CD4-positive, alpha-beta T cell treated with Interleukin-17A for 4 hours (primary cell): ENCODE results near the gene HTR3E.
"Not testable (repeated sequence)": the region's sequence is repeated elsewhere in the genome, so short reads cannot be mapped to it uniquely, and the experiment has no call there.

Source experiments
- DNase-seq: peaks from one replicate; pipeline ENCODE4 v3.0.0-alpha.2; 2020; ENCODE audit warnings: mixed read lengths

HTR3E gene

GRCh38 chr3:184117636-184118035 lies 20.8 kb downstream of the HTR3E start:
- no peak for DNase-seq

- not testable (repeated sequence) for DNase-seq
Observed at GRCh38 chr3:184121031-184121430, 24.2 kb downstream of the HTR3E start.

DNA sequence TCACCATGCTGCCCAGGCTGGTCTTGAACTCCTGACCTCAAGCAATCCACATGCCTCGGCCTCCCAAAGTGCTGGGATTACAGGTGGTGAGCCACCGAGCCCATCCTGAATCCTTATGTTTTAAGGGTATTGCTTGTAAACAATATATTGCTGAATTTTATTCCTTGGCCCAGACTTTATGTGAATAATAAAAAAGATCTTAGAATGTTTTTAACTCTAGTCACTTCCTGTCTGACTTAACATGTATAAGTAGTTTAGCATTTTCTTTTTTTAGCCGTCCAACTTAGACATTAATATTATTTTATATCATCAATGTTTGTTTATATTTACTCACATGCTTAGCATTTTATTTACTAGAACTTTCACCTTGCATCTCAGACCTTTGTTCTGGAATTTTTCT lies 29.1 kb downstream of the HTR3E start:
- no peak for DNase-seq

DNA sequence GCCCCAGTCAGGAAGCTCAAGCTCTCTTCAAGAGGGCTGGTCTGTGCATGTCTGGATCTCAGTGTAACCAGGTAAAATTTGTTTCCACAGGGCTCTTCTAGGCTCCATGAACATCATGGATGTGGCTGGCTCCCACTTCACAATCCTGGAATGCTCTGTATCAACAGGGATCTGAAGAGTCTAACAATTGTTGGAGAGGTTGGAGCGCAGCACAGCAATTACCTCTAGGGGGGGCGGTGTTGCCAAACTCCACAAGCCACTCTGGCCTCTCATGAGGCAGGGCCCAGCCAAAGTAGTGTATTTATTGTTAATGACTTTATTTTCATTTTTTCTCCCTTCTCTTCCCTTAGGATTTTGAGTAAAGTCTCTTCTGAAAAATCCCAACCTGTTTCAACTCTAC lies 32.1 kb downstream of the HTR3E start:
- peak; percentile 19 for DNase-seq

DNA sequence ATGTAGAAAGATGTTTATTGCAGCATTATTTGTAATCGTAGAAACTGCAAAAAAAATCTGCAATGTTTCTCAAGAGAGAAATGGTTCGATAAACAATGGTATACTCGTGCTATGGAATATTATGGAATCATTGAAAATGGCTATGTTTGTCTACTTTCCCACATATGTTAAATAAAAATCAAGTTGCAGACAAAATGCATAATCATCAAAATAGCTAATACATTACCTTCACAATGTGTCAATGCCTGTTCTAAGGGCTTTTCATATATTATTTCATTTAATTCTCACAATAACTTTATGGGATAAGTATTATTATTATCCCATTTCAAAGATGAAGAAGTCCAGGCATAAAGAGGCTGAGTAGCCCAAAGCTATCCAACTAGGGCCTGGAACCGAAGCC lies 36.1 kb downstream of the HTR3E start:
- DNase-seq, result no peak

- peak; percentile 62 for DNase-seq
Observed at GRCh38 chr3:184133840-184134745, 37.2 kb downstream of the HTR3E start.

DNA sequence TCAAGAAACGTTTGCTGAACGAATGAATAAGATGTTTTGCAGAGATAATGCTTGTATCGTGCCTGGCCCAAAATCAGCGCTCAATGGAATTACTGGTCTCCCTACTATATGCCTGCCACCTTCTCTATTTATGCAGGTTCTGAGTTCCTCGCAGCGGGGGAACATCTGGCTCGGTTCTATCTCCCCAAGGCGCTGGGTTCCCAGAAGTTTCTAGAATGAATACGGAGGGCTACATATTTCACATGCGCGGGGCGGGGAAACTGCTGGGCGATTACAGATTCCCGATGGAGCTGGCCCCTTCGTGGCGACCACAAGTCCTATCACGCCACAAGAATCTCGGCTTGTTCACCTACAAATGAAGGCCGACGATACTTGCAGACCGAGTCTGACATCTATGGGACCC lies 37.9 kb downstream of the HTR3E start:
- DNase-seq, result no peak

DNA sequence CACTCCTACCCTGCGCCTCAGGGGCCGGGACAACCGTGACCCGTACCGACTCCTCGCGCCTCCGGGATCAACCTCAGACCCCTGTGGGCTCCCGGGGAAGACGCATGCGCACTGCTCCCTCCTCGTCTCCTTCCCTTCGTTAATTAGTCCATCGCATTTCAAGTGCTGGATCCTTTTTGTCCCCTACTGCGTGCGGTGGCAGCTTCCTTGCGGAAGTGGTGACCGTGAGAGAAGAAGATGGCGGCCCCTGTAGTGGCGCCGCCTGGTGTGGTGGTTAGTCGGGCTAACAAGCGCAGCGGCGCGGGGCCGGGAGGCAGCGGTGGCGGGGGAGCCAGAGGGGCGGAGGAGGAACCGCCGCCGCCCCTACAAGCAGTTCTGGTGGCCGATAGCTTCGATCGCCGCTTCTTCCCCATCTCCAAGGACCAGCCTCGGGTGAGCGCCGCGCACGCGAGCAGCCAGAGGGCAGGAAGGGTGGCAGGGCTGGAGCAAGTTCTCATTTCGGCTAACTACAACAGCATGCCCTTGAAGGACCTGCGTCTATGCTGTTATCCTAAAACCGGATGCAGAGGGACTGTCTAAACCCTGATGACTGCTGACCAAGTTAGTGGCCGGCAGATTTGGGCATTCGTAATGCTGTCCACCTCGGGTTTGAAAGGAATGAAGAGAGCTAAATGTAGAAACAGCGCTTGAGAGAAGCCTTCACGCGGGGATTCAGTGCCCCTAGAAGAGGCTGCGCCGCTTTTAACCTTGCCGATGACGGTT lies 38.5 kb downstream of the HTR3E start, which contains the start of gene EIF2B5:
TSS of gene EIF2B5 (plus strand) at position 210 of the 762 bp plus-strand sequence. CDS start at position 238, 28 bp downstream.
- DNase-seq, result peak; percentile 90

DNA sequence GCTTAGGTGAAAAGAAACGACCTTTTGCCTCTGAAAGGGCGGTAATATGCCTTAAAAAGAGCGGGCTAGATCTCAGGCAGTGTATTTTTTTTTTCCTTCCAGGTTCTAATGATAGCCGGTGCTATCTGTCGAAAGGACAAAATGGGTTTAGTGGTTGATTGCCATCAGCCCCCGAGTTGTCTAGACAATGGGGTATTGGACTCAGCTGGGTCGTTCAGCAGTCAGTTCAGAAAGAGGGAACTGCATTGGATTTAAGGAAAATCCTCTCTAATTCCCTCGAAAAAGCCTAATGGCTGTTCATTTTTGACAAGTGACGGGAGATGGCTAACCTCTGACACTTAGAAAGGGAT lies 39.0 kb downstream of the HTR3E start:
- no peak for DNase-seq

- no peak for DNase-seq
Observed at GRCh38 chr3:184140436-184140835, 43.6 kb downstream of the HTR3E start.

DNA sequence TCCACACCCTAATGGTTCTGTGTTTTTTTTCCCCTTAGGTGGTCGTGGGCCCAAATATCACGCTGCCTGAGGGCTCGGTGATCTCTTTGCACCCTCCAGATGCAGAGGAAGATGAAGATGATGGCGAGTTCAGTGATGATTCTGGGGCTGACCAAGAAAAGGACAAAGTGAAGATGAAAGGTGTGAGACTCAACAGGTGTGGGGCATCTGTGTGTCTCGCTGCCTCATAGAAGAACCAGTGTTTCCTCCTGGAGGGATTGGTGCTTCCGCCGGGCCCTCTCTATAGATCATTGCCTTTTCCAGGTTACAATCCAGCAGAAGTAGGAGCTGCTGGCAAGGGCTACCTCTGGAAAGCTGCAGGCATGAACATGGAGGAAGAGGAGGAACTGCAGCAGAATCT lies 45.3 kb downstream of the HTR3E start:
- DNase-seq, result no peak

DNA sequence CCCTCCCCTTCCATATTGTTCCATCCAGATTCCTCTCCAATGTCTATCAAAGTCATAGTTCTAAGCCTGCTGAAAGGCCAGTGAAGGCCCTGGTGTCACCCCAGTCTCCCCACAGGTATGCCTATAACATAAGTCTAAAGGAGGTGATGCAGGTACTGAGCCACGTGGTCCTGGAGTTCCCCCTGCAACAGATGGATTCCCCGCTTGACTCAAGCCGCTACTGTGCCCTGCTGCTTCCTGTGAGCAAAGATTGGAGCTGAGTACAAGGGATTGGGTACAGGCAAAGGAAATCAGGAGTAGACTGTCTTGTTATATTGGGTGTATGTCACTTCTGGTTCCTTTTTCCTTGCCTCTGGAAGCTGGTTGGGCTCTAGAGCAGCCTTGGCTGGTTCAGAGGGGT lies 46.5 kb downstream of the HTR3E start:
- DNase-seq, result no peak

DNA sequence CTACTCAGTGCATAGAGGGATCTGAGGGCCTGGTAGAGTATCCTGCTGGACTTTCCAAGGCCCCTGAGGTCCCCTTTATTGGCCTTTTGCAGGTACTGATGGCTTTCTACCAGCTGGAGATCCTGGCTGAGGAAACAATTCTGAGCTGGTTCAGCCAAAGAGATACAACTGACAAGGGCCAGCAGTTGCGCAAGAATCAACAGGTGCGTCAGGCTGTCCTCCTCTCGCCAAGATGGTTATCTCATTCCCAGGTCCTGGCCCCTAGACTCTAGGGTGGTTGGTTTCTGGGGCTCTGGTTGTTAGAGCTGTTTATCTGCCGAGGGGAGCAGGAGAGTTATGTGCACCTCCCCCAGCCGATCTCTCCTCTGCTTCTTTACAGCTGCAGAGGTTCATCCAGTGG lies 47.6 kb downstream of the HTR3E start:
- DNase-seq, result no peak

DNA sequence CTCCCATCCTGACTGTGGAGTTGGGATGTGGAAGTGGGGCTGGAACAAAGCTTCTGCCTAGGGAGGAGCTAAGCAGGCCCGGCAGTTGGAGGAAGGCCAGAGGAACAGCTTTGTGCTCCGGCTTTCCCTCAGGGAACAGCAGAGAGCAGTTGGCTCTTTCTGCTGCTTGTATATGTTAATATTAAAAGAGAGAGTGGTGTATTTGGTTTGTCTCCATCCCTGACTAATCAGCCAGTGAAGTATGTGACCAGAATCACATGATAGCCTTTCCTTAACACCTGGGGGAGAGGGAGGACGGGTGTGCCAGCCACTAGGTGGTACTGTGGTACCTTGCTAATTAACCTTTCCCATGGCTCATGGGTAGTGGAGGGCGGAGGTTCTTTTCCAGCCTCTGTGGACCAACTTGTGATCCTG lies 48.3 kb downstream of the HTR3E start:
- DNase-seq, result peak; percentile 58

- DNase-seq, result no peak
Observed at GRCh38 chr3:184145751-184146270, 48.9 kb downstream of the HTR3E start.

DNA sequence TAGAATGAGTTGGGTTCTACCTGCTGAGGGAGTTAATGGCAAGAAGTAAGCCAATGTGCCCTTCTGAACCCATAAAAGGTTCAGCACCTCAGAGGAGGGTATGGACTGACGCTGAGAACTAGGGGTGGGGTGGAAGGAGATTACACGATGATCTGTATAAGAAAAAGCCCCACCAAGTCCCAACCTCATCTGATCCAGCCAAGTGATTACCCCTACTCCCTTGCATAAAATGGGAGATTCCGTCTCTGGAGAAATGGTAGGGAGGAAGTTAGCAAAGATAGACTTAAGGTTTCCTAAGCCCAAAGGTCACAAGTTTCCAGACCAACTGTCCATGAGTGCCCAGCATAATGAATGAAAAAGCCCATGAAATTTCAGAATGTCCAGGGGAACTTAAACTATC lies 51.2 kb downstream of the HTR3E start:
- no peak for DNase-seq

GRCh38 chr3:184149123-184149522 lies 52.3 kb downstream of the HTR3E start:
- no peak for DNase-seq

DNA sequence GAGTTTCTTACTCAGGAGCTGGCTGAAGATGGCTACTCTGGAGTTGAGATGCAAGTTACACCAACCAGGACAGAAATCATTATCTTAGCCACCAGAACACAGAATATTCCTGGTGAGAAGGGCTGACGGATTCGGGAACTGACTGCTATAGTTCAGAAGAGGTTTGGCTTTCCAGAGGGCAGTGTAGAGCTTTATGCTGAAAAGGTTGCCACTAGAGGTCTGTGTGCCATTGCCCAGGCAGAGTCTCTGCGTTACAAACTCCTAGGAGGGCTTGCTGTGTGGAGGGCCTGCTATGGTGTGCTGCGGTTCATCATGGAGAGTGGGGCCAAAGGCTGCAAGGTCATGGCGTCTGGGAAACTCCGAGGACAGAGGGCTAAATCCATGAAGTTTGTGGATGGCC lies 52.9 kb downstream of the HTR3E start:
- DNase-seq, result not testable (repeated sequence)

DNA sequence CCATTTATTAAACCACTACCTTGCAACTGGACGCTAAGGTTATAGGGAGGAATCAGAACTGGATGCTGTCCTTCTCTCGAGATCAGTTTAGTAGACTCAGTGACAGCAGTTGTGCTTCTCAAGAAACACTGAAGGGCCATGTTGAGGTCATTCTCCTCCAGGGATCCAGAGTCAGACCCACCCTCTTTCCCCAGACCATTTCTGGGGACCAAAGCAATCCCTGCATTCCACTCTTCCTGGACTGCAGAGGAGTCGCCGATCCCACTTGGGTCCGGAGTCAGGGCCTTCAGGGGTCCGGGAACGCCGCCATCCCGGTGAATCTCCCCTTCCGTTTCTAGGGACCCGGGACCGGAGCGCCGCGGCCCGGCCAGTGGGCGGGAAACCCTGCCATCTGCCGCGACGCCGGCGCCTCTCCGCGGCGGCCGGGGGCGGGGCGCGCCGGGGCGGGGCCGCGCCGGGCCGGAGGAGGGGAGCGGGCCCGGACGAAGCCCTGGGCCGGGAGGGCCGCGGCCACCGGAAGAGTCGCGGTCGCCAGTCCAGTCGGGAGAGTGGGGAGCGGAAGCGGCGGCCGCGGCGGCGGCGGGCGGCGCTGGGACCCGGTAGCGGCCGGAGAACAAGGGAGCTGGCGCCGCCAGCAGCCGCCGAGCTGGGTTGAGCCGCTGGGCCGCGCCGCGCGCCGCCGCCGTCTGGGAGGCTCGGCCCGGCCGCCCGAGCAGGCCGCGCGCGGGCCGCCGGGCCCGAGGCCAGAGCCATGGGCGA lies 58.2 kb downstream of the HTR3E start, which contains the start of gene DVL3:
TSS of gene DVL3 (plus strand) at position 493 of the 759 bp plus-strand sequence. CDS start at position 752, 259 bp downstream.
- peak; percentile 55 for DNase-seq

GRCh38 chr3:184155644-184156521 lies 59.0 kb downstream of the HTR3E start:
- peak; percentile 57 for DNase-seq

DNA sequence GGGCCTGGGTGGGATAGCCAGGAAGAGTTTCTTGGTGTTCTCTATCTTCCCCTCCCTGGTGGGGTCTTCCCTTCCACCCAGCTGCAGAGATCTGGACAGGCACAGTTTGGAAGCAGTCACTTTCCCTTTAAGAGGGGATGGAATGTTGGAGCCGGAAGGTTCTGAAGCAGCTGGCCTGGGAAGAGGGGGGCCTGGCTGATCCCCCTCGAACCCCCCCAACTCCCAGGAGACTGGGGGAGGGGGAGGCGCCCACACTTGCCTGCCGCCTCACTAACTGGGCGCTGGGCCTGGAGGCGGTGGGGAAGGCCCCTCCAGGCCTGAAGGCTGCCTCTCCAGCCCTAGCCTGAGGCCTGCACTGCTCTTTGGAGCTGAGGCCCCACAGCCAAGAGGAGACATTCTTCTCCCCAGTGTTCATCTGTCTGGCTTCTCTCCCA lies 59.7 kb downstream of the HTR3E start:
- DNase-seq, result no peak
